ENCODE measurements around the gene DAAM2. TPM values are rescaled to one million over a fixed set of nuclear protein-coding genes. Genes with fewer than 3 reads are reported as not detected.

The DAAM2 gene
- total and polyA plus RNA-seq, 2 donors from 2014 or later = 6.9 to 19.8 TPM

- Histone ChIP-seq H3K36me3 (ENCODE audit: control insufficient read depth in 2 of 3, insufficient read depth in 3 of 3, low read length in 3 of 3) (no peaks in the 10 kb centered on the region), H3K27me3 (ENCODE audit: control insufficient read depth, insufficient read depth, low read length) (no peaks in the 10 kb centered on the region), H3K4me1 (ENCODE audit: control insufficient read depth in 2 of 3, insufficient read depth in 2 of 3, low read depth in 1 of 3, low read length in 3 of 3) (peaks cover 0 to 5% (median 5%) of the 10 kb centered on the region in 3 donors), H3K9ac (ENCODE audit: low read length in 3 of 3) (no peak overlapping the region), H3K4me3 (ENCODE audit: low read length in 3 of 3) (no peak overlapping the region), H3K9me3 (ENCODE audit: control insufficient read depth in 2 of 3, insufficient read depth in 1 of 3, low read length in 3 of 3) (no peaks in the 10 kb centered on the region), H3K27ac (ENCODE audit: low read depth in 2 of 2, low read length in 2 of 2) (no peak overlapping the region)
- intact Hi-C loops (cut with DNase I) = no loop called here
- DNase-seq = no peak
- FAIRE-seq = no peak
- no peak for TF ChIP-seq CTCF (IDR thresholded peaks at IDR 0.05; ENCODE audit: borderline replicate concordance, extremely low read depth, insufficient read depth)
Observed at GRCh38 chr6:39951191-39951590, 159.0 kb downstream of the DAAM2 start.

GRCh38 chr6:39951716-39952115, 159.5 kb downstream of the DAAM2 start:
- no peak for FAIRE-seq
- TF ChIP-seq CTCF (IDR thresholded peaks at IDR 0.05; ENCODE audit: borderline replicate concordance, extremely low read depth, insufficient read depth) = no peak
- no peak for DNase-seq
- Histone ChIP-seq H3K27me3 (ENCODE audit: control insufficient read depth, insufficient read depth, low read length) (no peaks in the 10 kb centered on the region), H3K4me1 (ENCODE audit: control insufficient read depth in 2 of 3, insufficient read depth in 2 of 3, low read depth in 1 of 3, low read length in 3 of 3) (peaks cover 0 to 5% (median 5%) of the 10 kb centered on the region in 3 donors), H3K9me3 (ENCODE audit: control insufficient read depth in 2 of 3, insufficient read depth in 1 of 3, low read length in 3 of 3) (no peaks in the 10 kb centered on the region), H3K36me3 (ENCODE audit: control insufficient read depth in 2 of 3, insufficient read depth in 3 of 3, low read length in 3 of 3) (no peaks in the 10 kb centered on the region), H3K9ac (ENCODE audit: low read length in 3 of 3) (no peak overlapping the region), H3K4me3 (ENCODE audit: low read length in 3 of 3) (no peak overlapping the region), H3K27ac (ENCODE audit: low read depth in 2 of 2, low read length in 2 of 2) (no peak overlapping the region)
- intact Hi-C loops (cut with DNase I) = no loop called here

DNA sequence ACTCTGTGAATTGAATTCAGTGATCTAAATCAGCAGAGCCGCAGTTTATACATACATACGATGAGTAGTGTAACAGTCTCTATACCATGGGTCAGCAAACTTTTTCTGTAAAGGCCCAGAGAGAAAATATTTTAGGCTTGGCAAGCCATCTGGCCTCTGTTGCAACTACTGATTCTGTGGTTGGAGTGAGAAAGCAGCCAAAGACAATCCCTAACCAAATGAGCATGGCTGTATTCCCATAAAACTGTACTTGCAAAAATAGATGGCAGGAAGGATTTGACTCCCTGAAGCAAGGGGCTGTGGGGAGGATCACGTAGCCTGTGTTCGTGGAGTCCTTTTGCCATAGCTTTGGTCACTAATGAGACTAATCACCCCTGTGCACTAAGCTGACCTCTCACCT, 160.0 kb downstream of the DAAM2 start:
- no peak for FAIRE-seq
- H3K27ac ChIP-seq (ENCODE audit: low read depth in 2 of 2, low read length in 2 of 2) = no peak overlapping the region
- no peak for DNase-seq

More for the DNA sequence above, 160.0 kb downstream of the DAAM2 start:
- no peaks in the 10 kb centered on the region for H3K9me3 ChIP-seq (ENCODE audit: control insufficient read depth in 2 of 3, insufficient read depth in 1 of 3, low read length in 3 of 3)
- H3K36me3 ChIP-seq (ENCODE audit: control insufficient read depth in 2 of 3, insufficient read depth in 3 of 3, low read length in 3 of 3) = no peaks in the 10 kb centered on the region
- peaks cover 0 to 5% (median 5%) of the 10 kb centered on the region in 3 donors for H3K4me1 ChIP-seq (ENCODE audit: control insufficient read depth in 2 of 3, insufficient read depth in 2 of 3, low read depth in 1 of 3, low read length in 3 of 3)
- intact Hi-C loops (cut with DNase I) = no loop called here
- TF ChIP-seq CTCF (IDR thresholded peaks at IDR 0.05; ENCODE audit: borderline replicate concordance, extremely low read depth, insufficient read depth) = no peak
- H3K4me3 ChIP-seq (ENCODE audit: low read length in 3 of 3) = no peak overlapping the region
- H3K9ac ChIP-seq (ENCODE audit: low read length in 3 of 3) = no peak overlapping the region
- no peaks in the 10 kb centered on the region for H3K27me3 ChIP-seq (ENCODE audit: control insufficient read depth, insufficient read depth, low read length)

Measured in kidney (tissue), 14 donors.